Adrenal gland (tissue), 12 donors: ENCODE data around the gene ZKSCAN1. TPM values are rescaled to one million over a fixed set of nuclear protein-coding genes. Genes with fewer than 3 reads are reported as not detected.

ENCODE experiments used
- DNase-seq, 7 donors: peaks; one replicate each; pipeline ENCODE4 v3.0.0-alpha.2; 2019 to 2020
- H3K27ac ChIP-seq, 5 donors: fragments of 200-600 bp; sonication (generic) in 4 of 5; 1 replicate in 3 of 5; 2 replicates in 2 of 5; pipeline versions ENCODE4 v1.5.1 to v1.8.0; 2016 to 2020; ENCODE audit warnings: mild to moderate bottlenecking in 1 of 5
- H3K27me3 ChIP-seq: fragments of 200-600 bp; 2 replicates; pipeline ENCODE4 v1.8.0; 2021
- H3K36me3 ChIP-seq, 2 donors: fragments of 200-600 bp; replicated peaks in 1 of 2; 1 replicate in 1 of 2; 2 replicates in 1 of 2; pipeline versions ENCODE4 v1.5.1 to v1.8.0; 2018 to 2022
- H3K4me1 ChIP-seq, 2 donors: fragments of 200-600 bp; replicated peaks in 1 of 2; 1 replicate in 1 of 2; 2 replicates in 1 of 2; pipeline versions ENCODE4 v1.5.1 to v1.8.0; 2018 to 2021
- H3K4me3 ChIP-seq, 4 donors: fragments of 200-600 bp; sonication (generic) in 3 of 4; one replicate each; pipeline ENCODE4 v1.5.1; 2016 to 2018
- H3K9me3 ChIP-seq, 3 donors: fragments of 200-600 bp; sonication (generic) in 1 of 3; replicated peaks in 1 of 3; 1 replicate in 2 of 3; 2 replicates in 1 of 3; pipeline versions ENCODE4 v1.5.1 to v1.8.0; 2016 to 2021
- CTCF ChIP-seq, 6 experiments: fragments of 450-650 bp in 4 of 6; fragments of 200-600 bp in 2 of 6; sonication (generic) in 1 of 6; IDR thresholded peaks; 1 replicate in 5 of 6; 2 replicates in 1 of 6; pipeline versions ENCODE4 v1.5.1 to v1.8.0; 2016 to 2021; ENCODE audit warnings: antibody characterized with exemption in 6 of 6, mild to moderate bottlenecking in 2 of 6, moderate library complexity in 1 of 6
- POLR2A ChIP-seq, 2 donors: fragments of 450-650 bp; IDR thresholded peaks; one replicate each; pipeline ENCODE4 v1.6.1; 2017; ENCODE audit warnings: antibody characterized with exemption in 2 of 2, mild to moderate bottlenecking in 2 of 2, moderate library complexity in 1 of 2
- WGBS, 4 donors: extraction: QIAGEN DNeasy Blood & Tissue Kit in 2 of 4; methylation state at CpG; one replicate each; pipeline versions ENCODE4 v1.1.5 to v1.1.7; 2013 to 2017; 5-methylcytosine and 5-hydroxymethylcytosine counted together
- intact Hi-C, 2 donors: fragments of 100-400 bp; cut with DNase I; formaldehyde crosslinking; loops; one replicate each; pipeline versions ENCODE4 v1.14.1 to v1.15.0; 2022 to 2023
- polyA plus RNA-seq, 3 donors: library from polyadenylated mRNA; stranded (reverse); fragments of 200-250 nt in 2 of 3; fragments of 350-450 nt in 1 of 3; fragmentation: Illumina TruSeq in 1 of 3; extraction: RNeasy Lipid Tissue Mini Kit (QIAGEN cat#74804) in 1 of 3; gene quantifications; one replicate each; pipeline ENCODE4 v1.2.3, GENCODE V29; 2013 to 2014
- total RNA-seq, 9 donors: library from RNA; depleted of rRNA in 4 of 9; stranded (reverse); fragments of >200 nt in 4 of 9; fragments of 120-200 nt in 1 of 9; fragmentation: NEBNext Ultra II Directional in 1 of 9; extraction: Animal tissue kit (Norgen Biotek cat#: 25700) in 1 of 9; gene quantifications; one replicate each; pipeline versions ENCODE4 v1.1.0 to v1.2.4, GENCODE V29; 2013 to 2023
- donor health status: healthy with polysubstance abuse.
- donor health status: Bipolar disorder and iron deficiency.
- donor health status: DM: yes; HTN: yes; CAD: no.
- donor health status: DM: no; HTN: no; CAD: no.
- donor health status: DM: no; HTN: no; CAD: no.
- donor health status: DM: yes; HTN: yes; CAD: no.

The ZKSCAN1 gene
- total and polyA plus RNA-seq, 12 donors = 20.3 to 134 (median 48.9) TPM

- Histone ChIP-seq H3K27ac (peak overlapping the region in 1 of 5 donors; percentile 26), H3K27me3 (no peaks in the 10 kb centered on the region), H3K36me3 (peaks cover 0 to 48% of the 10 kb centered on the region in 2 donors), H3K4me1 (peaks cover 14 to 66% of the 10 kb centered on the region in 2 donors), H3K4me3 (no peak overlapping the region), H3K9me3 (no peaks in the 10 kb centered on the region)
- DNase-seq = no peak
- intact Hi-C loops = no loop called here
- TF ChIP-seq POLR2A (IDR thresholded peaks at IDR 0.05) = no peak
- TF ChIP-seq CTCF (IDR thresholded peaks at IDR 0.05) = no peak
- 91 to 100% (median 93%) methylated on average over 3 of the region's 3 CpGs for WGBS, 4 donors
Observed at GRCh38 chr7:100021297-100021696, 5.9 kb downstream of the ZKSCAN1 start.

GRCh38 chr7:100022621-100023020 is 7.2 kb downstream of the ZKSCAN1 start:
- WGBS, 4 donors = 41 to 65% (median 55%) methylated on average over 5 of the region's 5 CpGs
- no peaks in the 10 kb centered on the region for H3K9me3 ChIP-seq
- no peaks in the 10 kb centered on the region for H3K27me3 ChIP-seq
- DNase-seq = peak; percentile 35 to 76 (median 58)
- H3K4me1 ChIP-seq = peaks cover 3 to 53% of the 10 kb centered on the region in 2 donors
- peaks cover 0 to 59% of the 10 kb centered on the region in 2 donors for H3K36me3 ChIP-seq
- TF ChIP-seq CTCF (IDR thresholded peaks at IDR 0.05) = no peak
- TF ChIP-seq POLR2A (IDR thresholded peaks at IDR 0.05) = no peak
- no peak overlapping the region for H3K4me3 ChIP-seq
- H3K27ac ChIP-seq = peak overlapping the region in 4 of 5 donors; percentile 18 to 68 (median 43)
- intact Hi-C loops = no loop called here

DNA sequence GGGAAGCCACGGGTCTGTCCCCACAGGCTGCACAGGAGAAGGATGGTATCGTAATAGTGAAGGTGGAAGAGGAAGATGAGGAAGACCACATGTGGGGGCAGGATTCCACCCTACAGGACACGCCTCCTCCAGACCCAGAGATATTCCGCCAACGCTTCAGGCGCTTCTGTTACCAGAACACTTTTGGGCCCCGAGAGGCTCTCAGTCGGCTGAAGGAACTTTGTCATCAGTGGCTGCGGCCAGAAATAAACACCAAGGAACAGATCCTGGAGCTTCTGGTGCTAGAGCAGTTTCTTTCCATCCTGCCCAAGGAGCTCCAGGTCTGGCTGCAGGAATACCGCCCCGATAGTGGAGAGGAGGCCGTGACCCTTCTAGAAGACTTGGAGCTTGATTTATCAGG is 8.1 kb downstream of the ZKSCAN1 start:
- intact Hi-C loops = no loop called here
- H3K27me3 ChIP-seq = no peaks in the 10 kb centered on the region
- H3K27ac ChIP-seq = peak overlapping the region; percentile 4 to 68 (median 26)
- H3K9me3 ChIP-seq = no peaks in the 10 kb centered on the region
- no peak overlapping the region for H3K4me3 ChIP-seq
- DNase-seq = peak in 1 of 7 donors; percentile 18
- H3K4me1 ChIP-seq = peaks cover 3 to 47% of the 10 kb centered on the region in 2 donors
- peaks cover 0 to 66% of the 10 kb centered on the region in 2 donors for H3K36me3 ChIP-seq
- no peak for TF ChIP-seq CTCF (IDR thresholded peaks at IDR 0.05)
- 79 to 84% (median 81%) methylated on average over 11 to 12 of the region's 12 CpGs for WGBS, 4 donors

DNA sequence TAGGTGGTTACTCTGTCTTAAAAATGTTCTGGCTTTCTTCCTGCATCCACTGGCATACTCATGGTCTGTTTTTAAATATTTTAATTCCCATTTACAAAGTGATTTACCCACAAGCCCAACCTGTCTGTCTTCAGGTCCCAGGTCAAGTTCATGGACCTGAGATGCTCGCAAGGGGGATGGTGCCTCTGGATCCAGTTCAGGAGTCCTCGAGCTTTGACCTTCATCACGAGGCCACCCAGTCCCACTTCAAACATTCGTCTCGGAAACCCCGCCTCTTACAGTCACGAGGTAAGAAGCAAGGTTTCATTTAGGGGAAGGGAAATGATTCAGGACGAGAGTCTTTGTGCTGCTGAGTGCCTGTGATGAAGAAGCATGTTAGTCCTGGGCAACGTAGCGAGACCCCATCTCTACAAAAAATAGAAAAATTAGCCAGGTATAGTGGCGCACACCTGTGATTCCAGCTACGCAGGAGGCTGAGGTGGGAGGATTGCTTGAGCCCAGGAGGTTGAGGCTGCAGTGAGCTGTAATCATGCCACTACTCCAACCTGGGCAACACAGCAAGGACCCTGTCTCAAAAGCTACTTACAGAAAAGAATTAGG is 8.7 kb downstream of the ZKSCAN1 start:
- Histone ChIP-seq H3K36me3 (peaks cover 0 to 67% of the 10 kb centered on the region in 2 donors), H3K4me1 (peaks cover 3 to 42% of the 10 kb centered on the region in 2 donors), H3K27ac (peak overlapping the region in 3 of 5 donors; percentile 57 to 68 (median 60)), H3K27me3 (no peaks in the 10 kb centered on the region), H3K4me3 (no peak overlapping the region), H3K9me3 (no peaks in the 10 kb centered on the region)
- WGBS, 4 donors = 50 to 72% (median 60%) methylated on average over 7 to 12 of the region's 12 CpGs
- no peak for TF ChIP-seq POLR2A (IDR thresholded peaks at IDR 0.05)
- no peak for TF ChIP-seq CTCF (IDR thresholded peaks at IDR 0.05)
- DNase-seq = peak; percentile 43 to 80 (median 74)
- intact Hi-C loops = no loop called here
